H1 (cell line): ENCODE data around the gene IRF9. TPM values are rescaled to one million over a fixed set of nuclear protein-coding genes. Genes with fewer than 3 reads are reported as not detected.

Experiments
- ATF3 ChIP-seq: IDR thresholded peaks from 2 replicates; pipeline ENCODE4 v1.6.1; 2011; ENCODE audit warnings: low read depth, mild to moderate bottlenecking, low read length; ENCODE audit not compliant: insufficient read depth
- E2F6 ChIP-seq: IDR thresholded peaks from 2 replicates; pipeline ENCODE4 v1.6.1; 2012; ENCODE audit warnings: inconsistent platforms
- POLR2A ChIP-seq, 2 experiments: IDR thresholded peaks; 1 replicate in 1 of 2; 2 replicates in 1 of 2; pipeline ENCODE4 v1.6.1; 2011; ENCODE audit warnings: low read depth in 2 of 2, low read length in 2 of 2, mild to moderate bottlenecking in 2 of 2; ENCODE audit errors: control extremely low read depth in 1 of 2
- SIX5 ChIP-seq: IDR thresholded peaks from 2 replicates; pipeline ENCODE4 v1.6.1; 2011; ENCODE audit warnings: mild to moderate bottlenecking, low read depth, low read length
- SP4 ChIP-seq: IDR thresholded peaks from 2 replicates; pipeline ENCODE4 v1.6.1; 2012; ENCODE audit warnings: low read length, inconsistent platforms
- TBP ChIP-seq: IDR thresholded peaks from 2 replicates; pipeline ENCODE4 v1.6.1; 2011; ENCODE audit warnings: low read depth, low read length, improper control_type of control experiment
- polyA plus RNA-seq, 7 experiments: library from polyadenylated mRNA; depleted of rRNA in 3 of 7; stranded (reverse) in 5 of 7; unstranded in 2 of 7; fragments of >200 nt in 5 of 7; fragments of 200-250 nt in 2 of 7; gene quantifications; 1 replicate in 5 of 7; 2 replicates in 1 of 7; 4 replicates in 1 of 7; pipeline versions ENCODE4 v1.2.1 to v1.2.3, GENCODE V29; 2011 to 2013; ENCODE audit warnings: missing spikeins in 2 of 7, mixed read lengths in 2 of 7
- total RNA-seq: library from RNA; stranded (reverse); fragmentation: NEBNext Ultra II Directional; extraction: Animal tissue kit (Norgen Biotek cat#: 25700); gene quantifications from 2 replicates; pipeline ENCODE4 v1.2.1, GENCODE V29; 2021

Gene IRF9
- total and polyA plus RNA-seq, 2 of the 8 experiments (the other 6 are each of a cell fraction or from before 2014, with no cell fraction given), result 11.4 to 13.2 TPM

- TF ChIP-seq ATF3, result no peak
- TF ChIP-seq TBP, result no peak
- no peak for TF ChIP-seq SP4
- TF ChIP-seq SIX5, result no peak
- no peak for TF ChIP-seq POLR2A (IDR thresholded peaks at IDR 0.05; ENCODE audit: control extremely low read depth in 1 of 2, low read depth in 2 of 2, low read length in 2 of 2)
- no peak for TF ChIP-seq E2F6
- TF ChIP-seq, all 59 proteins: peak for 0
Observed at GRCh38 chr14:24172871-24173281, 11.8 kb downstream of the IRF9 start (continued).
